ENCODE measurements around the gene ITPR1.
A peak's percentile ranks its signal among the peaks of the same experiment; 100 is the strongest.

ITPR1 gene

DNA sequence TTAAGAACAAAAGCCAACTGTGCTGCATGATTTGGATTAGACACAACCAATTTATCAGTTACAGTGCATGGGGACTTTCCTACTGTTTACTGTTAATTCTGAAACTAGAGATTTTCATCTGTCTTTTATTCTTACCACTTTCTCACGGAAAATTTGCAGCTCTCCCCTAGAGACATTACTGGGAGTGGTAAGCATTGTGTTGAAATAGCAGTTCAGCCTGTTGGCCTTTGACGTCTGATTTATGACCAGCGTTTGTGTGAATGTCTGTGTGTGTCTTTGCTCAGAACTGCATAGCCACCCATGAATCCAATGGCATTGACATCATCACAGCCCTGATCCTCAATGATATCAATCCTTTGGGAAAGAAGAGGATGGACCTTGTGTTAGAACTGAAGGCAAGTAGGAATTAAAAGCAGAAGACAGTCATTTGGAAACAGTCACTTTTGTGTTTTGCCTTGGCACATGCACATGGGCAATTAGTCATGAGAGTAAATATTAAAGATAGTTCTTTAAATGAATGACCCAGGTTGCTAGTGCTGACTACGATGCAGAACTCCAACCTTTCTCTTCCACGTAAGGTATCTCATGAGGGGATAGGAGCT is 283.9 kb downstream of the ITPR1 start:
- DNase-seq (ENCODE audit: low spot score): peak; percentile 79
- TF ChIP-seq, protein P1, sequence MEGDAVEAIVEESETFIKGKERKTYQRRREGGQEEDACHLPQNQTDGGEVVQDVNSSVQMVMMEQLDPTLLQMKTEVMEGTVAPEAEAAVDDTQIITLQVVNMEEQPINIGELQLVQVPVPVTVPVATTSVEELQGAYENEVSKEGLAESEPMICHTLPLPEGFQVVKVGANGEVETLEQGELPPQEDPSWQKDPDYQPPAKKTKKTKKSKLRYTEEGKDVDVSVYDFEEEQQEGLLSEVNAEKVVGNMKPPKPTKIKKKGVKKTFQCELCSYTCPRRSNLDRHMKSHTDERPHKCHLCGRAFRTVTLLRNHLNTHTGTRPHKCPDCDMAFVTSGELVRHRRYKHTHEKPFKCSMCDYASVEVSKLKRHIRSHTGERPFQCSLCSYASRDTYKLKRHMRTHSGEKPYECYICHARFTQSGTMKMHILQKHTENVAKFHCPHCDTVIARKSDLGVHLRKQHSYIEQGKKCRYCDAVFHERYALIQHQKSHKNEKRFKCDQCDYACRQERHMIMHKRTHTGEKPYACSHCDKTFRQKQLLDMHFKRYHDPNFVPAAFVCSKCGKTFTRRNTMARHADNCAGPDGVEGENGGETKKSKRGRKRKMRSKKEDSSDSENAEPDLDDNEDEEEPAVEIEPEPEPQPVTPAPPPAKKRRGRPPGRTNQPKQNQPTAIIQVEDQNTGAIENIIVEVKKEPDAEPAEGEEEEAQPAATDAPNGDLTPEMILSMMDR (IDR thresholded peaks at IDR 0.05; ENCODE audit: extremely low read depth, insufficient read depth, missing control alignments): no peak
- in situ Hi-C loops (cut with MboI; ENCODE audit: low pct_unique_long_range_greater_than_20kb, low sequenced_read_pairs, unreplicated experiment): no loop called here

DNA sequence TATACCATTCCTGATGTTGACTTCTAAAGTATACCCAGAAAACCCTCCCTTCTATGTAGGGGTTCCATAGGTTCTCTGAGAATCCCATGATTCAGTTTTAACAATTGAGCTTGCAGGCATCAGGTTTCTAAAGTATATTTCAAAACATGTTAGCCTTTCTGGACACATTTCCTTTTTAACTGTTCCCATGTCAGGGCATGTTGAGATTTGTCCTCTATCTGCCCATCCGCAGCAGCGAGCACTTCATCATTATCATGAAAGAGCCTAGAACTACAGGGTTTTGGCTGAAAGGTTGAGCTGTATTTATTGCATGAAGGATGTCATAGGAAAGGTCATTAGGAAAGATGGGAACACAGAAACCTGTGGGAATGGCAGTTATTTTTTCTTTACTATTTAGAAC is 285.0 kb downstream of the ITPR1 start:
- in situ Hi-C loops (cut with MboI; ENCODE audit: low pct_unique_long_range_greater_than_20kb, low sequenced_read_pairs, unreplicated experiment): no loop called here
- TF ChIP-seq, protein P1 (IDR thresholded peaks at IDR 0.05; ENCODE audit: extremely low read depth, insufficient read depth, missing control alignments): no peak
- no peak for DNase-seq (ENCODE audit: low spot score)

DNA sequence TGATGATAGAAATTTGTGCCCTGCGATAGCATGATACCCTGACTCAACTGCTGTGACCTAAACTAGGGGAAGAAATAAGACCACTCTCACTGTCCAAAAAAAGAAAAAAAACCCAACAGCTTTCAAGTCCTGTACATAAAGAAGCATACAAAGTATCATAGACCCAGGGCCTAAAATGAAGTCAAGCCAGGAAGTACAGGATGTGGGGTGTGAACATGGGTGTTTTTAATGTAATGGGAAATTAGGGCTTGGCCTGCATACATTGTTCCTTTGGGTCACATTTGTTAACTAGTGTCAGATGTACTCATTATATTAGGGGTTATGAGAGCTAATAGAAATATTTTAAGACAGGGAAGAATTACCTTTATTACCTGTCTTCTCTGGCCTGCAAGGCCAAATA is 285.6 kb downstream of the ITPR1 start:
- TF ChIP-seq, protein P1 (IDR thresholded peaks at IDR 0.05; ENCODE audit: extremely low read depth, insufficient read depth, missing control alignments): no peak
- in situ Hi-C loops (cut with MboI; ENCODE audit: low pct_unique_long_range_greater_than_20kb, low sequenced_read_pairs, unreplicated experiment): no loop called here

DNA sequence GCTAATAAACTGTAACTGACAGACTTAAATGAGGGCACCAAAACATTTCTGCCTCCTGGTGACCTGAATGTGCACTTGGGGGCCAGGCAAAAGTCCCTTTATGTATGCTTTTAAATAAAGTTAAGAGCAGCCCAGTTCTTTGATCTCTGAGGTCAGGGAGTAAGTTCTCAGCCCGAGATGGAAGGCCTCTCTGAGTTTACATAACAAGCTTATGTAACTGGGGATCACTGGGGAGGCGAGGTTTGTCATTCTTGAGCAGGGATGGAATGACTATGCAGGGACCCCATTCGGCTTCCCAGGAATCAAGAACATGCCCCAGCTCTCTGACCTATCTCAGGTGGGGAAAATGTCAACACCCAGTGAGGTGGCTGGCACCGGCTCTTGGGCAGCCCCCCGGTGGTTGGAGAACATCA is 287.4 kb downstream of the ITPR1 start:
- TF ChIP-seq, protein P1 (IDR thresholded peaks at IDR 0.05; ENCODE audit: extremely low read depth, insufficient read depth, missing control alignments): no peak
- in situ Hi-C loops (cut with MboI; ENCODE audit: low pct_unique_long_range_greater_than_20kb, low sequenced_read_pairs, unreplicated experiment): no loop called here

More for the DNA sequence above, 285.6 kb downstream of the ITPR1 start:
- no peak for DNase-seq (ENCODE audit: low spot score)

DNA sequence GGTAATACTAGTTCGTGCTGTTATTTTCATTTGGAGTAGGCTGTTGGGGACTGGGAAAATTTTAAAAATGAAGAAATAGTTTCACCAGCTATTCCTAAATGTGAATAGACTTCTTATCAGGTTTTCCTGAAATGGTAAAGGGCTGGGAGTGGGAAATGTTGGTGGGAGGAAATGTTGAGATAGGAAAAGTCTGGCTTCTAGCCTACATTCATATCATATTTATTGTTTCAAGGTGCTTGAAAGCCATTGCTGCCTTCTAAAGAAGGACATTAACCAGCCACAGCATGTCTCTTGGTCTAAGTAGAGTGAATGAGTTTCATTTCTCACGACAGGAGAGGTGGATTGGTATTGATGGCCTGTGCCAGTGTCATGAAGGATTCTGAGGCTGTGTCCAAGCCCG is 288.9 kb downstream of the ITPR1 start:
- TF ChIP-seq, protein P1 (IDR thresholded peaks at IDR 0.05; ENCODE audit: extremely low read depth, insufficient read depth, missing control alignments): no peak
- in situ Hi-C loops (cut with MboI; ENCODE audit: low pct_unique_long_range_greater_than_20kb, low sequenced_read_pairs, unreplicated experiment): no loop called here
- no peak for DNase-seq (ENCODE audit: low spot score)

More for the DNA sequence above, 287.4 kb downstream of the ITPR1 start:
- no peak for DNase-seq (ENCODE audit: low spot score)

DNA sequence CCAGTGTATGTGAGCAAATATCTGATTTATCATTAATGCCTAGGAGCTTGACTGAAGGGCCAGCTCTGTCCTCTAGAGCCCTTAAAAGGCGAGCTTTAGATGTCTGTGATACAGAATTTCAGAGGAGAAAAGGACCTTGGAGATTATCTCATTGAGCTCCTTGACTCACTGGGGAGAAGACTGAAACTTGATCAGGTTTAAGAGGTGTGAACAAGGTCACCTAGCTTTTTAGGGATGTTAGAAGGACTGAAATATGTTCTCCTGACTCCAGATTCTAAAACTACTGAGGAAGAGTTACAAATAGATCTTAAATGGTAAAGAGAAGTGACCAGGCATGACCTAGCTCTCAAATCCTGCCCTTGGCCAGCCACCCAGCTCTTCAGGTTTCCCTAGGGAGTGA is 292.4 kb downstream of the ITPR1 start:
- TF ChIP-seq, protein P1 (IDR thresholded peaks at IDR 0.05; ENCODE audit: extremely low read depth, insufficient read depth, missing control alignments): no peak
- no peak for DNase-seq (ENCODE audit: low spot score)
- in situ Hi-C loops (cut with MboI; ENCODE audit: low pct_unique_long_range_greater_than_20kb, low sequenced_read_pairs, unreplicated experiment): no loop called here
